GM23338 (cell line): ENCODE measurements around the gene ABCA7. TPM values are rescaled to one million over a fixed set of nuclear protein-coding genes. Genes with fewer than 3 reads are reported as not detected.
A peak's percentile ranks its signal among the peaks of the same experiment; 100 is the strongest.

Source experiments
- ATAC-seq: fragments of 200-7000 bp; cut with Tn5 transposase; 3 replicates; pipeline ENCODE4 v1.9.1; 2020
- DNase-seq: peaks from one replicate; pipeline ENCODE4 v3.0.0-alpha.2; 2015; ENCODE audit warnings: low spot score
- H2AFZ ChIP-seq: fragments of 200-600 bp; sonication (generic); 2 replicates; pipeline ENCODE4 v1.8.0; 2016; ENCODE audit warnings: antibody characterized with exemption, mild to moderate bottlenecking, moderate library complexity
- H3F3A ChIP-seq: fragments of 200-600 bp; sonication (generic); replicated peaks from 2 replicates; pipeline ENCODE4 v1.8.0; 2017; ENCODE audit warnings: antibody characterized with exemption, mixed run types, low read depth
- H3K27ac ChIP-seq: fragments of 200-600 bp; sonication (generic); 2 replicates; pipeline ENCODE4 v1.6.1; 2016; ENCODE audit warnings: low read depth
- H3K27me3 ChIP-seq: fragments of 200-600 bp; sonication (generic); 2 replicates; pipeline ENCODE4 v1.8.0; 2016; ENCODE audit warnings: mild to moderate bottlenecking, mixed run types, moderate library complexity; ENCODE audit not compliant: insufficient read depth
- H3K36me3 ChIP-seq: fragments of 200-600 bp; sonication (generic); 2 replicates; pipeline ENCODE4 v1.8.0; 2016; ENCODE audit warnings: mild to moderate bottlenecking; ENCODE audit not compliant: insufficient read depth
- H3K4me1 ChIP-seq: fragments of 200-600 bp; sonication (generic); 2 replicates; pipeline ENCODE4 v1.8.0; 2016; ENCODE audit warnings: mild to moderate bottlenecking, moderate library complexity; ENCODE audit not compliant: insufficient read depth
- H3K4me2 ChIP-seq: fragments of 200-600 bp; sonication (generic); 2 replicates; pipeline ENCODE4 v1.7.1; 2017; ENCODE audit warnings: mixed run types
- H3K4me3 ChIP-seq: fragments of 200-600 bp; sonication (generic); 2 replicates; pipeline ENCODE4 v1.6.1; 2016; ENCODE audit warnings: mixed run types
- H3K79me2 ChIP-seq: fragments of 200-600 bp; sonication (generic); replicated peaks from 2 replicates; pipeline ENCODE4 v1.8.0; 2017; ENCODE audit warnings: mild to moderate bottlenecking; ENCODE audit not compliant: insufficient read depth
- H3K9me2 ChIP-seq: fragments of 200-600 bp; sonication (generic); 2 replicates; pipeline ENCODE4 v1.8.0; 2017; ENCODE audit not compliant: insufficient read depth
- H4K20me1 ChIP-seq: fragments of 200-600 bp; sonication (generic); replicated peaks from 2 replicates; pipeline ENCODE4 v1.8.0; 2017; ENCODE audit warnings: mild to moderate bottlenecking; ENCODE audit not compliant: insufficient read depth
- H3K27ac Mint-ChIP-seq: 2 replicates; pipeline ENCODE4 v1.8.0; 2020; ENCODE audit warnings: inconsistent platforms, mild to moderate bottlenecking, moderate library complexity, mixed read lengths
- H3K27me3 Mint-ChIP-seq: 3 replicates; pipeline ENCODE4 v1.8.0; 2022; ENCODE audit warnings: low read depth, mild to moderate bottlenecking, moderate library complexity, mixed read lengths, inconsistent platforms; ENCODE audit not compliant: insufficient read depth, poor library complexity
- H3K36me3 Mint-ChIP-seq: 3 replicates; pipeline ENCODE4 v1.8.0; 2021; ENCODE audit warnings: low read depth, mild to moderate bottlenecking, inconsistent platforms, moderate library complexity, mixed read lengths
- H3K4me1 Mint-ChIP-seq: 3 replicates; pipeline ENCODE4 v1.8.0; 2020; ENCODE audit warnings: mild to moderate bottlenecking, inconsistent platforms, mixed read lengths
- H3K4me3 Mint-ChIP-seq: 3 replicates; pipeline ENCODE4 v1.8.0; 2021; ENCODE audit warnings: moderate library complexity, mild to moderate bottlenecking, inconsistent platforms, mixed read lengths
- H3K9me3 Mint-ChIP-seq: 3 replicates; pipeline ENCODE4 v1.8.0; 2020; ENCODE audit warnings: moderate library complexity, mild to moderate bottlenecking, inconsistent platforms, mixed read lengths
- CREB1 ChIP-seq: fragments of 250-450 bp; sonication (Bioruptor Pico); IDR thresholded peaks from 2 replicates; pipeline ENCODE4 v1.5.0; 2020; ENCODE audit warnings: low read depth, mild to moderate bottlenecking, moderate library complexity
- EZH2 ChIP-seq: fragments of 200-600 bp; sonication (generic); IDR thresholded peaks from one replicate; pipeline ENCODE4 v1.8.0; 2017; ENCODE audit warnings: antibody characterized with exemption, mild to moderate bottlenecking, low read depth; ENCODE audit not compliant: unreplicated experiment
- NANOG ChIP-seq: IDR thresholded peaks from 2 replicates; pipeline ENCODE4 v1.6.1; 2016; ENCODE audit warnings: antibody characterized with exemption, borderline replicate concordance
- STAT1 ChIP-seq: IDR thresholded peaks from one replicate; pipeline ENCODE4 v1.6.1; 2016; ENCODE audit warnings: antibody characterized with exemption; ENCODE audit not compliant: unreplicated experiment
- ZNF114 ChIP-seq: fragments of 250-450 bp; sonication (Bioruptor Pico); IDR thresholded peaks from 2 replicates; pipeline ENCODE4 v1.5.0; 2020; ENCODE audit warnings: mild to moderate bottlenecking, moderate library complexity
- ZNF331 ChIP-seq: fragments of 250-450 bp; sonication (Bioruptor Pico); IDR thresholded peaks from 2 replicates; pipeline ENCODE4 v1.5.0; 2020; ENCODE audit warnings: low read depth, mild to moderate bottlenecking, moderate library complexity
- polyA plus RNA-seq: library from polyadenylated mRNA; unstranded; fragments of >200 nt; fragmentation: Nextera tagmentation; extraction: Ambion mirVana; gene quantifications from 2 replicates; pipeline ENCODE4 v1.2.1, GENCODE V29; 2016
- total RNA-seq: library from RNA; depleted of rRNA; stranded (reverse); fragments of >200 nt; shearing (Covaris generic); gene quantifications from 2 replicates; pipeline ENCODE4 v1.2.3, GENCODE V29; 2014
- TF ChIP-seq, protein P1 (sequence below), 2 experiments: fragments of 200-600 bp in 1 of 2; sonication (generic) in 1 of 2; conservative IDR thresholded peaks; 2 replicates each; pipeline versions ENCODE4 v1.5.1 to v1.6.1; 2016 to 2017; ENCODE audit warnings: antibody characterized with exemption in 2 of 2, low read depth in 2 of 2, mild to moderate bottlenecking in 2 of 2, moderate library complexity in 1 of 2
- TF ChIP-seq, protein P2 (sequence below): IDR thresholded peaks from 2 replicates; pipeline ENCODE4 v1.6.1; 2016; ENCODE audit warnings: antibody characterized with exemption
- TF ChIP-seq, protein P3 (sequence below): fragments of 250-450 bp; sonication (Bioruptor Pico); IDR thresholded peaks from 2 replicates; pipeline ENCODE4 v1.5.0; 2020; ENCODE audit warnings: mild to moderate bottlenecking, moderate library complexity

ABCA7 gene
- total and polyA plus RNA-seq, 2 experiments from 2014 or later, result 22.2 to 27.4 TPM

DNA sequence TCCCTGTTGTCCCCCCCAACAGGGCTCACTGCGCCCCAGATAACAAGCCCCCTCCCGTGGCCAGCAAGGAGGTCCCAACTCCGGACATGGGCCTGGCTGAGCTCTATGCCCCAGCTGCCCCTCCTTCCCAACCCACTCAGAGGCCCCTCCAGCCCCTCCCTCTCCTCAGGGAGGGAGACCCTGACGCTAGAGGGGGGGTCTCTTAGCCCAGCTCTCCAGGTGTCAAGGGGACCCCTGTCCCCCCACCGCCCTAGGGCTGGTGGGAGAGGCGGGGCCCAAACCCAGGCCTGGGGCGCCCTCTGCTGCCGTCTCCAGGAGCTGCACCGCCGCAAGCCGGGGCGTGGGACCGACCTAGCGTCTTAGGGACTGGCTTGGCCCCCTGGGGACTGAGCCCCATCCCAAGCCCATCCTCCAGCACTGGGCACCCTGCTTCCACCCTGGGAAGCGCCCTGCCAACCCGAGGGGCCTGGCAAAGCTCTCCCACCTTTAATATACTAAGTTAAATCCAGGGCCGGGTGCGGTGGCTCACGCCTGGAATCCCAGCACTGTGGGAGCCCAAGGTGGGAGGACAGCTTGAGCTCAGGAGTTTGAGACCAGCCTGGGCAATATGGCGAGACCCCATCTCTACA, 38.3 kb upstream of the ABCA7 start:
- TF ChIP-seq, protein P1, sequence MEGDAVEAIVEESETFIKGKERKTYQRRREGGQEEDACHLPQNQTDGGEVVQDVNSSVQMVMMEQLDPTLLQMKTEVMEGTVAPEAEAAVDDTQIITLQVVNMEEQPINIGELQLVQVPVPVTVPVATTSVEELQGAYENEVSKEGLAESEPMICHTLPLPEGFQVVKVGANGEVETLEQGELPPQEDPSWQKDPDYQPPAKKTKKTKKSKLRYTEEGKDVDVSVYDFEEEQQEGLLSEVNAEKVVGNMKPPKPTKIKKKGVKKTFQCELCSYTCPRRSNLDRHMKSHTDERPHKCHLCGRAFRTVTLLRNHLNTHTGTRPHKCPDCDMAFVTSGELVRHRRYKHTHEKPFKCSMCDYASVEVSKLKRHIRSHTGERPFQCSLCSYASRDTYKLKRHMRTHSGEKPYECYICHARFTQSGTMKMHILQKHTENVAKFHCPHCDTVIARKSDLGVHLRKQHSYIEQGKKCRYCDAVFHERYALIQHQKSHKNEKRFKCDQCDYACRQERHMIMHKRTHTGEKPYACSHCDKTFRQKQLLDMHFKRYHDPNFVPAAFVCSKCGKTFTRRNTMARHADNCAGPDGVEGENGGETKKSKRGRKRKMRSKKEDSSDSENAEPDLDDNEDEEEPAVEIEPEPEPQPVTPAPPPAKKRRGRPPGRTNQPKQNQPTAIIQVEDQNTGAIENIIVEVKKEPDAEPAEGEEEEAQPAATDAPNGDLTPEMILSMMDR (conservative IDR thresholded peaks at IDR 0.05; ENCODE audit: low read depth in 2 of 2), result peak; percentile 80 to 91
- TF ChIP-seq STAT1, result no peak
- Histone ChIP-seq H3K9me2 (no peaks in the 10 kb centered on the region), H3K79me2 (no peaks in the 10 kb centered on the region), H3K4me3 (peak overlapping the region; percentile 54), H2AFZ (no peak overlapping the region), H3K27ac (no peak overlapping the region), H3K27me3 (peaks cover 45% of the 10 kb centered on the region), H3K36me3 (no peaks in the 10 kb centered on the region), H4K20me1 (no peaks in the 10 kb centered on the region), H3K4me2 (peak overlapping the region; percentile 78), H3K4me1 (no peaks in the 10 kb centered on the region; the same call in 1 of the 2 replicates), H3F3A (peaks cover 7% of the 10 kb centered on the region; the same call in 1 of the 2 replicates)
- peaks cover 3% of the 10 kb centered on the region; the same call in 2 of the 3 replicates for H3K4me1 Mint-ChIP-seq
- H3K36me3 Mint-ChIP-seq, result peaks cover 3% of the 10 kb centered on the region
- ATAC-seq (peak; percentile 62), DNase-seq (peak; percentile 80)
- H3K27ac Mint-ChIP-seq, result no peak overlapping the region
- peak overlapping the region; percentile 52; the same call in 1 of the 3 replicates for H3K4me3 Mint-ChIP-seq
- peaks cover 56% of the 10 kb centered on the region for H3K27me3 Mint-ChIP-seq
- peaks cover 3% of the 10 kb centered on the region; the same call in 1 of the 3 replicates for H3K9me3 Mint-ChIP-seq

DNA sequence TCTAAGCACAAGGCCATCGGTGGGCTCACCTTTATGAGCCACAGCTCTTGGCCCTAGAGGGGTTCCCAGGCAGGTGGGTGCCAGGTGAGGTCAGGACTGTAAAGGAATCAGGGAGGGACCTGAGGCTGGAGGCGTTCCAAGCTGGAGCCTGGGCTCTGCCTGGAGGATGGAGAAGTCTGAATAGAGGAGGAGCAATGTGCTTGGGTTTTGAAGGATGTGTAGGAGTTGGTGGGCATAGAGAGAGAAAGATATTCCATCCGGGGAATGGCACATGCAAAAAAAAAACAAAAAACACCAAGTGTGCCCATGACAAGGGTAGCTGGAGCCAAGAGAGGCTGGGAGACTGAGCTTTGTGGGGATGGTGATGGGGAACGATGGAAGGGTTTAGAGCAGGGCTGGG, 37.3 kb upstream of the ABCA7 start:
- no peaks in the 10 kb centered on the region for H4K20me1 ChIP-seq
- Mint-ChIP-seq H3K4me3 (no peak overlapping the region), H3K4me1 (peaks cover 3% of the 10 kb centered on the region; the same call in 2 of the 3 replicates), H3K36me3 (peaks cover 8% of the 10 kb centered on the region), H3K27ac (no peak overlapping the region), H3K9me3 (peaks cover 5% of the 10 kb centered on the region; the same call in 1 of the 3 replicates), H3K27me3 (peaks cover 52% of the 10 kb centered on the region)
- no peaks in the 10 kb centered on the region for H3K79me2 ChIP-seq
- H3F3A ChIP-seq, result 0 out of 2 replicates have a peak, but pooled peaks cover 6% of the 10 kb centered on the region
- no peaks in the 10 kb centered on the region for H3K36me3 ChIP-seq
- peaks cover 37% of the 10 kb centered on the region for H3K27me3 ChIP-seq
- no peak overlapping the region for H2AFZ ChIP-seq
- H3K4me3 ChIP-seq, result no peak overlapping the region
- H3K27ac ChIP-seq, result no peak overlapping the region
- no peak overlapping the region for H3K4me2 ChIP-seq
- no peaks in the 10 kb centered on the region; the same call in 1 of the 2 replicates for H3K4me1 ChIP-seq
- no peak for ATAC-seq
- H3K9me2 ChIP-seq, result no peaks in the 10 kb centered on the region
- TF ChIP-seq, protein P2, sequence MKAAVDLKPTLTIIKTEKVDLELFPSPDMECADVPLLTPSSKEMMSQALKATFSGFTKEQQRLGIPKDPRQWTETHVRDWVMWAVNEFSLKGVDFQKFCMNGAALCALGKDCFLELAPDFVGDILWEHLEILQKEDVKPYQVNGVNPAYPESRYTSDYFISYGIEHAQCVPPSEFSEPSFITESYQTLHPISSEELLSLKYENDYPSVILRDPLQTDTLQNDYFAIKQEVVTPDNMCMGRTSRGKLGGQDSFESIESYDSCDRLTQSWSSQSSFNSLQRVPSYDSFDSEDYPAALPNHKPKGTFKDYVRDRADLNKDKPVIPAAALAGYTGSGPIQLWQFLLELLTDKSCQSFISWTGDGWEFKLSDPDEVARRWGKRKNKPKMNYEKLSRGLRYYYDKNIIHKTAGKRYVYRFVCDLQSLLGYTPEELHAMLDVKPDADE, result no peak
- TF ChIP-seq CREB1 (CRISPR knock-in tag) (no peak), STAT1 (no peak), ZNF114 (CRISPR knock-in tag) (no peak), NANOG (no peak), EZH2 (no peak), ZNF331 (CRISPR knock-in tag) (no peak)
- TF ChIP-seq, protein P3, sequence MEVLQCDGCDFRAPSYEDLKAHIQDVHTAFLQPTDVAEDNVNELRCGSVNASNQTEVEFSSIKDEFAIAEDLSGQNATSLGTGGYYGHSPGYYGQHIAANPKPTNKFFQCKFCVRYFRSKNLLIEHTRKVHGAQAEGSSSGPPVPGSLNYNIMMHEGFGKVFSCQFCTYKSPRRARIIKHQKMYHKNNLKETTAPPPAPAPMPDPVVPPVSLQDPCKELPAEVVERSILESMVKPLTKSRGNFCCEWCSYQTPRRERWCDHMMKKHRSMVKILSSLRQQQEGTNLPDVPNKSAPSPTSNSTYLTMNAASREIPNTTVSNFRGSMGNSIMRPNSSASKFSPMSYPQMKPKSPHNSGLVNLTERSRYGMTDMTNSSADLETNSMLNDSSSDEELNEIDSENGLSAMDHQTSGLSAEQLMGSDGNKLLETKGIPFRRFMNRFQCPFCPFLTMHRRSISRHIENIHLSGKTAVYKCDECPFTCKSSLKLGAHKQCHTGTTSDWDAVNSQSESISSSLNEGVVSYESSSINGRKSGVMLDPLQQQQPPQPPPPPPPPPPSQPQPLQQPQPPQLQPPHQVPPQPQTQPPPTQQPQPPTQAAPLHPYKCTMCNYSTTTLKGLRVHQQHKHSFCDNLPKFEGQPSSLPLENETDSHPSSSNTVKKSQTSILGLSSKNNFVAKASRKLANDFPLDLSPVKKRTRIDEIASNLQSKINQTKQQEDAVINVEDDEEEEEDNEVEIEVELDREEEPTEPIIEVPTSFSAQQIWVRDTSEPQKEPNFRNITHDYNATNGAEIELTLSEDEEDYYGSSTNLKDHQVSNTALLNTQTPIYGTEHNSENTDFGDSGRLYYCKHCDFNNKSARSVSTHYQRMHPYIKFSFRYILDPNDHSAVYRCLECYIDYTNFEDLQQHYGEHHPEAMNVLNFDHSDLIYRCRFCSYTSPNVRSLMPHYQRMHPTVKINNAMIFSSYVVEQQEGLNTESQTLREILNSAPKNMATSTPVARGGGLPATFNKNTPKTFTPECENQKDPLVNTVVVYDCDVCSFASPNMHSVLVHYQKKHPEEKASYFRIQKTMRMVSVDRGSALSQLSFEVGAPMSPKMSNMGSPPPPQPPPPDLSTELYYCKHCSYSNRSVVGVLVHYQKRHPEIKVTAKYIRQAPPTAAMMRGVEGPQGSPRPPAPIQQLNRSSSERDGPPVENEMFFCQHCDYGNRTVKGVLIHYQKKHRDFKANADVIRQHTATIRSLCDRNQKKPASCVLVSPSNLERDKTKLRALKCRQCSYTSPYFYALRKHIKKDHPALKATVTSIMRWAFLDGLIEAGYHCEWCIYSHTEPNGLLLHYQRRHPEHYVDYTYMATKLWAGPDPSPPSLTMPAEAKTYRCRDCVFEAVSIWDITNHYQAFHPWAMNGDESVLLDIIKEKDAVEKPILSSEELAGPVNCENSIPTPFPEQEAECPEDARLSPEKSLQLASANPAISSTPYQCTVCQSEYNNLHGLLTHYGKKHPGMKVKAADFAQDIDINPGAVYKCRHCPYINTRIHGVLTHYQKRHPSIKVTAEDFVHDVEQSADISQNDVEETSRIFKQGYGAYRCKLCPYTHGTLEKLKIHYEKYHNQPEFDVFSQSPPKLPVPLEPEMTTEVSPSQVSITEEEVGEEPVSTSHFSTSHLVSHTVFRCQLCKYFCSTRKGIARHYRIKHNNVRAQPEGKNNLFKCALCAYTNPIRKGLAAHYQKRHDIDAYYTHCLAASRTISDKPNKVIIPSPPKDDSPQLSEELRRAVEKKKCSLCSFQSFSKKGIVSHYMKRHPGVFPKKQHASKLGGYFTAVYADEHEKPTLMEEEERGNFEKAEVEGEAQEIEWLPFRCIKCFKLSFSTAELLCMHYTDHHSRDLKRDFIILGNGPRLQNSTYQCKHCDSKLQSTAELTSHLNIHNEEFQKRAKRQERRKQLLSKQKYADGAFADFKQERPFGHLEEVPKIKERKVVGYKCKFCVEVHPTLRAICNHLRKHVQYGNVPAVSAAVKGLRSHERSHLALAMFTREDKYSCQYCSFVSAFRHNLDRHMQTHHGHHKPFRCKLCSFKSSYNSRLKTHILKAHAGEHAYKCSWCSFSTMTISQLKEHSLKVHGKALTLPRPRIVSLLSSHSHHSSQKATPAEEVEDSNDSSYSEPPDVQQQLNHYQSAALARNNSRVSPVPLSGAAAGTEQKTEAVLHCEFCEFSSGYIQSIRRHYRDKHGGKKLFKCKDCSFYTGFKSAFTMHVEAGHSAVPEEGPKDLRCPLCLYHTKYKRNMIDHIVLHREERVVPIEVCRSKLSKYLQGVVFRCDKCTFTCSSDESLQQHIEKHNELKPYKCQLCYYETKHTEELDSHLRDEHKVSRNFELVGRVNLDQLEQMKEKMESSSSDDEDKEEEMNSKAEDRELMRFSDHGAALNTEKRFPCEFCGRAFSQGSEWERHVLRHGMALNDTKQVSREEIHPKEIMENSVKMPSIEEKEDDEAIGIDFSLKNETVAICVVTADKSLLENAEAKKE (CRISPR knock-in tag), result no peak
- TF ChIP-seq, protein P1 (conservative IDR thresholded peaks at IDR 0.05; ENCODE audit: low read depth in 2 of 2), result no peak
- no peak for DNase-seq
